ENCODE results near the gene PTPN9. TPM values are rescaled to one million over a fixed set of nuclear protein-coding genes. Genes with fewer than 3 reads are reported as not detected.

Gene PTPN9
- 10 to 100 TPM; 21.9 to 25.4 TPM for total RNA-seq
- 10 to 100 TPM; 41.6 to 50.4 (median 44.6) TPM for polyA plus RNA-seq (ENCODE audit: insufficient read length in 6 of 6)
- long read RNA-seq, donor 1, full-length matches to known transcripts = 8 of 18 reads
- long read RNA-seq, donor 1, partial matches to known transcripts = 10 of 18 reads
- long read RNA-seq, donor 1, other reads (novel, unspliced or antisense) = 0 of 18 reads
- long read RNA-seq, donor 2, full-length matches to known transcripts = 12 of 12 reads
- long read RNA-seq, donor 2, partial matches to known transcripts = 0 of 12 reads
- long read RNA-seq, donor 2, other reads (novel, unspliced or antisense) = 0 of 12 reads
- long read RNA-seq, donor 3, full-length matches to known transcripts = 9 of 9 reads
- long read RNA-seq, donor 3, partial matches to known transcripts = 0 of 9 reads
- long read RNA-seq, donor 3, other reads (novel, unspliced or antisense) = 0 of 9 reads
- long read RNA-seq, donor 4 = 0 reads
- long read RNA-seq, donor 5, full-length matches to known transcripts = 7 of 37 reads
- long read RNA-seq, donor 5, partial matches to known transcripts = 30 of 37 reads
- long read RNA-seq, donor 5, other reads (novel, unspliced or antisense) = 0 of 37 reads
- long read RNA-seq, donor 6, full-length matches to known transcripts = 8 of 8 reads
- long read RNA-seq, donor 6, partial matches to known transcripts = 0 of 8 reads
- long read RNA-seq, donor 6, other reads (novel, unspliced or antisense) = 0 of 8 reads
- long read RNA-seq, donor 7, full-length matches to known transcripts = 4 of 4 reads
- long read RNA-seq, donor 7, partial matches to known transcripts = 0 of 4 reads
- long read RNA-seq, donor 7, other reads (novel, unspliced or antisense) = 0 of 4 reads
- long read RNA-seq, donor 8, full-length matches to known transcripts = 4 of 9 reads
- long read RNA-seq, donor 8, partial matches to known transcripts = 5 of 9 reads
- long read RNA-seq, donor 8, other reads (novel, unspliced or antisense) = 0 of 9 reads
- long read RNA-seq, donor 9 = 0 reads
- long read RNA-seq, donor 10, full-length matches to known transcripts = 3 of 4 reads
- long read RNA-seq, donor 10, partial matches to known transcripts = 0 of 4 reads
- long read RNA-seq, donor 10, other reads (novel, unspliced or antisense) = 1 of 4 reads
- long read RNA-seq, donor 11 = 0 reads
- long read RNA-seq, donor 12, full-length matches to known transcripts = 9 of 9 reads
- long read RNA-seq, donor 12, partial matches to known transcripts = 0 of 9 reads
- long read RNA-seq, donor 12, other reads (novel, unspliced or antisense) = 0 of 9 reads

DNA sequence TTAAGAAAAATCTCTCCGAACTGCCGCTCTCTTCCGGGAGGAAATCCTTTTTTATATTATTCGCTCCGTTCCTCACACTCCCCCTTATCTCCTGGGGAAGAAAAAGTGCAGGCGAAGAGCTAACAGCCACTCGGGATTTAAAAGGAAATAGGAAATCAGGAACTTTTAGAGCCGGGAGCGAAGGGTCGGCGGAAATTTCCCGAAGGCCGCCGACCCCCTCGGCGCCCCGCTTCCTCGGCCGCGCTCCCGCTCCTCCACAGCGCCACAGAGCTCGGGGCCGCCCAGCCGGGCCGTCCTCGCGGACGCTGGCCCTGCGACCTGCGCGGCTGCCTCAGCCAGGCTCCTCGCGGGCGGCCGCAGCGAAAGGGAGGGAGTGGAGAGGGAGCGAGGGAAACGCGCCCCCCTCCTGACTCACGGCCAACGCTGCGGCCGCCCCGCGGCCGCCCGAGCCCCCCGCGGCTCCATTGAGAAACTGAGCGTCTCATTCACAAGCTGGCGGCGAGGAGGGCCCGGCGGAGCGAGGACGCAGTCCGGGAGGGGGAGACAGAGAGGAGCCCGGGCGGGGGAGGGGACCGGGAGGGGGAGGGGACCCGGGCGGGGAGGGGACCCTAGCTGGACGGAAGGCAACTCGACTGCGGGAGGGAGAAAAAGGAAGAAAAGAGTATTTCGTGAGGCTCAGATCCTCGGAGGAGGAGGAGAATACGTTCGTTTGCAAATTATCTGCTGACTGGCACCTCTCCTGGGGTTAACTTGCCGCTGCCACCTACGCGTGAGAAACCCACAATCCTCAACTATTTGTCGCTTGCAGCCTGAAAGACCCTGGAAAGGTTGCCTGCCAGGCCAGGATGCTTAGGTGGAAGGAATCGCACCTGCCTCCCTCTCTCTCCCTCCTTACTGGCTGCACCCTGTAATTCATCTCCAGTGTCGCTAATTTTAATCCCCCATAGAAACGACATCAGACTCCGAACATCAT, at the start of gene PTPN9:
PTPN9 (minus strand) TSS at position 368 of the 973 bp plus-strand sequence. CDS start 539 bp downstream, outside the sequence.
- peak within 1 kb of the TSS; percentile 92 to 94 for H3K27ac ChIP-seq
- no peaks in the 10 kb centered on the region for H3K36me3 ChIP-seq
- H3K27me3 ChIP-seq = no peaks in the 10 kb centered on the region
- no peaks in the 10 kb centered on the region for H3K9me3 ChIP-seq
- intact Hi-C loops (cut with DNase I) = no loop called here
- peak within 1 kb of the TSS; percentile 88 to 89 for H3K4me3 ChIP-seq
- TF ChIP-seq, protein P1, sequence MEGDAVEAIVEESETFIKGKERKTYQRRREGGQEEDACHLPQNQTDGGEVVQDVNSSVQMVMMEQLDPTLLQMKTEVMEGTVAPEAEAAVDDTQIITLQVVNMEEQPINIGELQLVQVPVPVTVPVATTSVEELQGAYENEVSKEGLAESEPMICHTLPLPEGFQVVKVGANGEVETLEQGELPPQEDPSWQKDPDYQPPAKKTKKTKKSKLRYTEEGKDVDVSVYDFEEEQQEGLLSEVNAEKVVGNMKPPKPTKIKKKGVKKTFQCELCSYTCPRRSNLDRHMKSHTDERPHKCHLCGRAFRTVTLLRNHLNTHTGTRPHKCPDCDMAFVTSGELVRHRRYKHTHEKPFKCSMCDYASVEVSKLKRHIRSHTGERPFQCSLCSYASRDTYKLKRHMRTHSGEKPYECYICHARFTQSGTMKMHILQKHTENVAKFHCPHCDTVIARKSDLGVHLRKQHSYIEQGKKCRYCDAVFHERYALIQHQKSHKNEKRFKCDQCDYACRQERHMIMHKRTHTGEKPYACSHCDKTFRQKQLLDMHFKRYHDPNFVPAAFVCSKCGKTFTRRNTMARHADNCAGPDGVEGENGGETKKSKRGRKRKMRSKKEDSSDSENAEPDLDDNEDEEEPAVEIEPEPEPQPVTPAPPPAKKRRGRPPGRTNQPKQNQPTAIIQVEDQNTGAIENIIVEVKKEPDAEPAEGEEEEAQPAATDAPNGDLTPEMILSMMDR (IDR thresholded peaks at IDR 0.05) = peak; percentile 27 to 49
- DNase-seq (peak; percentile 82 to 93 (median 88)), ATAC-seq (peak; percentile 92)
- H3K4me1 ChIP-seq = peaks cover 8 to 26% of the 10 kb centered on the region in 2 donors

DNA sequence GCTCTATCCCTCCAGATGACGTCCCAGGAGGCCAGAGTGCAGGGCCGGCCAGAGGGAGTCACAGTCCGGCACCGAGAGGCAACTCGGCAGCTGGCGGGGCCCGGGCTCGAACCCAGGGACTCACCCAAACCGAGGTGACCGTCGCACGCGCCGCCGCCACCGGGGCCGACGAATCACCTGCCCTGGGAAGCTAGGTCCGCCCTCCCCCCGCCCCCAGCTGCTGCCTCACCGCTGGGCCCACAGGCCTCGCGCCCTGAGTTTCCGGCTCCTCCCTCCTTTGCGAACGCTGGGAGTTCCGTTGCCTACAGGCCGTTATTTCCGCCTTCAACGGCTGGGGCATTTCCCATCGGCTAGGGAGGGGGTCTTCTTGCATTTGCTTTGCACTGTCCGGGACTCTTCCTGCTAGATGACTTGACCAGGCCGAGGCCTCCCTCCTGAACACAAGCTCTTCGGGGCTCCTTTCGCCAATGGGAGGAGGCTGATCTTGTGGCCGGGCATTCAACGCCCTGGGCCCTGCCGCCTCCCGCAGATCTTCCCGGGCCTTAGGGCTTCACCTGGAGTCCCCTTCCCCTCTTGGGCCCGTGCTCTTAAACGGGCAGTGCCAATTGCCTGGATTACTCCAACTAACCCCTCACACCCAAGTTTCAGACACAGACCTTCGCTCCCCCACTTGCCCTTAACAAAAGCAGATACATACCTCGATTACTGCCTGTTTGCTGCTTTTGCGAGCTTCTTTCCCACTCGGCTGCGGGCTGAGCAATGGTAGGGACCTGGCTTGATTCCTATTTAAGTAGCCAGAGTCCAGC, 46.6 kb upstream of the PTPN9 start, which contains the start of gene SNUPN:
SNUPN (minus strand) TSS at position 184 of the 806 bp plus-strand sequence. CDS start 4,674 bp downstream, outside the sequence.
- TF ChIP-seq, protein P1 (IDR thresholded peaks at IDR 0.05) = no peak
- Histone ChIP-seq H3K4me3 (peak within 1 kb of the TSS; percentile 82 to 94), H3K27me3 (no peaks in the 10 kb centered on the region), H3K27ac (peak within 1 kb of the TSS; percentile 96 to 98), H3K4me1 (peaks cover 6 to 44% of the 10 kb centered on the region in 2 donors), H3K9me3 (no peaks in the 10 kb centered on the region), H3K36me3 (peaks cover 0 to 3% of the 10 kb centered on the region in 2 donors)
- DNase-seq = peak; percentile 94 to 98 (median 96)
- peak; percentile 95 for ATAC-seq
- intact Hi-C loops (cut with DNase I) = no loop called here

DNA sequence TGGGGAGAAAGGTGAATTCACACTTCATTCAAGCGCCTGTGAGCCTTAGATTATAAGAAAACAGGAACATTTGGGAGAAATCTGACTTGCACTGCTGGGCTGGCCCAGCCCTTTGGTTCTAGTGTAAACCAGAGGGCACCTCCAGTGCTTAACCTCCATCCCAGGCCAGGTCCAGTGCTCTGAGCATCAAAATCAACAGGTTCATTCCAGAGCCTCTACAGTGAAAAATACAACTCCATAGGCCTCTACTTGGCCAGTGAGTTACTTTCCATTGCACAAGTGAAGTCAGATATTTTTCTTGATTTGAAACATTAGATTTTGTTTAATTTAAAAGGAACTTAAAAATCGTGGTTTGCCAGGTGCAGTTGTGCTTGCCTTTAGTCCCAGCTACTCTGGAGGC, 43.4 kb upstream of the PTPN9 start:
- no peak for ATAC-seq
- Histone ChIP-seq H3K4me3 (no peak overlapping the region), H3K27ac (peak overlapping the region in 1 of 2 donors; percentile 1), H3K9me3 (no peaks in the 10 kb centered on the region), H3K4me1 (peaks cover 12 to 56% of the 10 kb centered on the region in 2 donors), H3K36me3 (peaks cover 0 to 32% of the 10 kb centered on the region in 2 donors), H3K27me3 (no peaks in the 10 kb centered on the region)
- no peak for DNase-seq
- TF ChIP-seq, protein P1 (IDR thresholded peaks at IDR 0.05) = no peak
- intact Hi-C loops (cut with DNase I) = no loop called here

Data from left lung (tissue), 14 donors.